ENCODE data around the gene MTUS2.
"Not testable (repeated sequence)": the region's sequence is repeated elsewhere in the genome, so short reads cannot be mapped to it uniquely, and the experiment has no call there.

MTUS2 gene

GRCh38 chr13:29328501-29328900 lies 508.4 kb downstream of the MTUS2 start:
- H3K4me1 Mint-ChIP-seq, result no peaks in the 10 kb centered on the region
- peaks cover 0 to 21% of the 10 kb centered on the region in 2 donors for H3K27me3 Mint-ChIP-seq
- no peaks in the 10 kb centered on the region for H3K36me3 Mint-ChIP-seq
- DNase-seq, result no peak
- H3K9me3 Mint-ChIP-seq, result peaks cover 0 to 3% of the 10 kb centered on the region in 2 donors
- no peak for ATAC-seq (replicated peaks)
- H3K4me3 Mint-ChIP-seq, result no peak overlapping the region
- no peak overlapping the region for H3K27ac Mint-ChIP-seq

GRCh38 chr13:29336356-29336755 lies 516.2 kb downstream of the MTUS2 start:
- no peak overlapping the region for H3K27ac Mint-ChIP-seq

GRCh38 chr13:29339386-29340272 lies 519.5 kb downstream of the MTUS2 start:
- Mint-ChIP-seq H3K27ac (no peak overlapping the region), H3K4me3 (no peak overlapping the region), H3K9me3 (peaks cover 9 to 23% of the 10 kb centered on the region in 2 donors), H3K4me1 (no peaks in the 10 kb centered on the region), H3K27me3 (peaks cover 0 to 12% of the 10 kb centered on the region in 2 donors), H3K36me3 (no peaks in the 10 kb centered on the region)
- ATAC-seq (replicated peaks) (no peak), DNase-seq (no peak)

More at GRCh38 chr13:29336356-29336755, 516.2 kb downstream of the MTUS2 start:
- ATAC-seq (replicated peaks), result no peak
- peaks cover 0 to 21% of the 10 kb centered on the region in 2 donors for H3K27me3 Mint-ChIP-seq
- H3K4me3 Mint-ChIP-seq, result no peak overlapping the region
- peaks cover 5 to 15% of the 10 kb centered on the region in 2 donors for H3K9me3 Mint-ChIP-seq
- DNase-seq, result no peak
- no peaks in the 10 kb centered on the region for H3K4me1 Mint-ChIP-seq
- no peaks in the 10 kb centered on the region for H3K36me3 Mint-ChIP-seq

GRCh38 chr13:29345860-29346582 lies 525.9 kb downstream of the MTUS2 start:
- Mint-ChIP-seq H3K9me3 (peaks cover 6 to 13% of the 10 kb centered on the region in 2 donors), H3K27me3 (peaks cover 30 to 41% of the 10 kb centered on the region in 2 donors), H3K4me1 (peaks cover 2 to 11% of the 10 kb centered on the region in 2 donors)
- ATAC-seq (replicated peaks), result peak in 1 of 2 donors; percentile 21
- H3K4me3 Mint-ChIP-seq, DNase-seq, H3K27ac Mint-ChIP-seq, H3K36me3 Mint-ChIP-seq: not testable (repeated sequence)

- H3K27me3 Mint-ChIP-seq, result peaks cover 36 to 46% of the 10 kb centered on the region in 2 donors
- no peaks in the 10 kb centered on the region for H3K9me3 Mint-ChIP-seq
- H3K4me3 Mint-ChIP-seq, result no peak overlapping the region
- no peaks in the 10 kb centered on the region for H3K36me3 Mint-ChIP-seq
- no peaks in the 10 kb centered on the region for H3K4me1 Mint-ChIP-seq
- H3K27ac Mint-ChIP-seq, result no peak overlapping the region
- ATAC-seq (replicated peaks) (no peak), DNase-seq (no peak)
Observed at GRCh38 chr13:29355029-29355428, 534.9 kb downstream of the MTUS2 start.

GRCh38 chr13:29359181-29359580 lies 539.0 kb downstream of the MTUS2 start:
- DNase-seq (no peak), ATAC-seq (replicated peaks) (no peak)
- no peaks in the 10 kb centered on the region for H3K36me3 Mint-ChIP-seq
- H3K27ac Mint-ChIP-seq, result no peak overlapping the region
- peaks cover 31 to 35% of the 10 kb centered on the region in 2 donors for H3K27me3 Mint-ChIP-seq
- peaks cover 0 to 4% of the 10 kb centered on the region in 2 donors for H3K4me1 Mint-ChIP-seq
- no peak overlapping the region for H3K4me3 Mint-ChIP-seq
- H3K9me3 Mint-ChIP-seq, result no peaks in the 10 kb centered on the region

GRCh38 chr13:29361716-29362115 lies 541.6 kb downstream of the MTUS2 start:
- no peak for DNase-seq
- H3K9me3 Mint-ChIP-seq, result peaks cover 0 to 4% of the 10 kb centered on the region in 2 donors
- no peak overlapping the region for H3K4me3 Mint-ChIP-seq
- no peak overlapping the region for H3K27ac Mint-ChIP-seq
- H3K27me3 Mint-ChIP-seq, result peaks cover 14 to 21% of the 10 kb centered on the region in 2 donors
- no peak for ATAC-seq (replicated peaks)
- H3K36me3 Mint-ChIP-seq, result no peaks in the 10 kb centered on the region
- H3K4me1 Mint-ChIP-seq, result peaks cover 0 to 4% of the 10 kb centered on the region in 2 donors

- H3K4me3 Mint-ChIP-seq, result no peak overlapping the region
- DNase-seq (peak; percentile 30), ATAC-seq (replicated peaks) (peak; percentile 94 to 99)
- H3K27me3 Mint-ChIP-seq, result peaks cover 14 to 21% of the 10 kb centered on the region in 2 donors
- peaks cover 0 to 4% of the 10 kb centered on the region in 2 donors for H3K9me3 Mint-ChIP-seq
- no peaks in the 10 kb centered on the region for H3K36me3 Mint-ChIP-seq
- peaks cover 0 to 4% of the 10 kb centered on the region in 2 donors for H3K4me1 Mint-ChIP-seq
- no peak overlapping the region for H3K27ac Mint-ChIP-seq
Observed at GRCh38 chr13:29362849-29363604, 542.9 kb downstream of the MTUS2 start.

- H3K36me3 Mint-ChIP-seq, result no peaks in the 10 kb centered on the region
- ATAC-seq (replicated peaks) (peak; percentile 100), DNase-seq (peak; percentile 13)
- no peak overlapping the region for H3K4me3 Mint-ChIP-seq
- peaks cover 7 to 14% of the 10 kb centered on the region in 2 donors for H3K4me1 Mint-ChIP-seq
- peaks cover 0 to 4% of the 10 kb centered on the region in 2 donors for H3K9me3 Mint-ChIP-seq
- peaks cover 5 to 12% of the 10 kb centered on the region in 2 donors for H3K27me3 Mint-ChIP-seq
- no peak overlapping the region for H3K27ac Mint-ChIP-seq
Observed at GRCh38 chr13:29369060-29369743, 549.1 kb downstream of the MTUS2 start.

- DNase-seq (no peak), ATAC-seq (replicated peaks) (no peak)
- no peak overlapping the region for H3K4me3 Mint-ChIP-seq
- peaks cover 24 to 41% of the 10 kb centered on the region in 2 donors for H3K27me3 Mint-ChIP-seq
- peaks cover 9 to 11% of the 10 kb centered on the region in 2 donors for H3K9me3 Mint-ChIP-seq
- H3K4me1 Mint-ChIP-seq, result no peaks in the 10 kb centered on the region
- no peaks in the 10 kb centered on the region for H3K36me3 Mint-ChIP-seq
- H3K27ac Mint-ChIP-seq, result no peak overlapping the region
Observed at GRCh38 chr13:29379281-29379680, 559.1 kb downstream of the MTUS2 start.

GRCh38 chr13:29379865-29380264 lies 559.7 kb downstream of the MTUS2 start:
- Mint-ChIP-seq H3K9me3 (peaks cover 9 to 11% of the 10 kb centered on the region in 2 donors), H3K4me1 (no peaks in the 10 kb centered on the region), H3K27ac (no peak overlapping the region), H3K36me3 (no peaks in the 10 kb centered on the region), H3K4me3 (no peak overlapping the region), H3K27me3 (peaks cover 24 to 41% of the 10 kb centered on the region in 2 donors)
- no peak for DNase-seq
- ATAC-seq (replicated peaks), result no peak

GRCh38 chr13:29382021-29382420 lies 561.9 kb downstream of the MTUS2 start:
- H3K27ac Mint-ChIP-seq, result no peak overlapping the region
- DNase-seq (no peak), ATAC-seq (replicated peaks) (no peak)
- H3K9me3 Mint-ChIP-seq, result peaks cover 9 to 11% of the 10 kb centered on the region in 2 donors
- H3K27me3 Mint-ChIP-seq, result peaks cover 20 to 41% of the 10 kb centered on the region in 2 donors
- H3K36me3 Mint-ChIP-seq, result no peaks in the 10 kb centered on the region
- no peaks in the 10 kb centered on the region for H3K4me1 Mint-ChIP-seq
- no peak overlapping the region for H3K4me3 Mint-ChIP-seq

GRCh38 chr13:29383476-29383875 lies 563.3 kb downstream of the MTUS2 start:
- Mint-ChIP-seq H3K9me3 (peaks cover 9 to 11% of the 10 kb centered on the region in 2 donors), H3K27me3 (peaks cover 20 to 31% of the 10 kb centered on the region in 2 donors), H3K27ac (no peak overlapping the region), H3K4me1 (no peaks in the 10 kb centered on the region), H3K36me3 (no peaks in the 10 kb centered on the region), H3K4me3 (no peak overlapping the region)
- ATAC-seq (replicated peaks), result no peak
- DNase-seq, result no peak
